SK-N-SH (cell line): ENCODE measurements around the gene CLDN16. TPM values are rescaled to one million over a fixed set of nuclear protein-coding genes. Genes with fewer than 3 reads are reported as not detected.

Experiments used
- CTCF ChIA-PET: fragments of 300-600, 350-600 bp; formaldehyde crosslinking; extraction: SDS; loops from one replicate; lab custom pipeline; 2021; lab: Yijun Ruan, JAX
- POLR2A ChIA-PET: fragments of 350-600 bp; sonication (Branson Sonifier 250); formaldehyde crosslinking; extraction: SDS; loops from one replicate; lab custom pipeline; 2020; ENCODE audit warnings: antibody characterized with exemption, inconsistent platforms; lab: Yijun Ruan, JAX
- DNase-seq: peaks from one replicate; pipeline ENCODE4 v3.0.0; 2012
- H2AFZ ChIP-seq: fragments of 200-600 bp; sonication (generic); 2 replicates; pipeline ENCODE4 v1.8.1; 2016; ENCODE audit warnings: antibody characterized with exemption, mild to moderate bottlenecking, low read depth
- H3F3A ChIP-seq: fragments of 200-600 bp; sonication (generic); replicated peaks from 2 replicates; pipeline ENCODE3; 2016; ENCODE audit warnings: antibody characterized with exemption, mild to moderate bottlenecking; ENCODE audit not compliant: insufficient read depth
- H3K27ac ChIP-seq, 2 experiments: fragments of 200-500 bp in 1 of 2; fragments of 200-600 bp in 1 of 2; sonication (Bioruptor generic) in 1 of 2; sonication (generic), shearing (Covaris generic) in 1 of 2; 2 replicates each; pipeline versions ENCODE4 v1.5.1 to v1.6.1; 2014 to 2016; ENCODE audit warnings: low read depth in 2 of 2, inconsistent platforms in 1 of 2, low read length in 1 of 2, mild to moderate bottlenecking in 1 of 2, mixed read lengths in 1 of 2
- H3K27me3 ChIP-seq: fragments of 200-600 bp; sonication (generic), shearing (Covaris generic); 2 replicates; pipeline ENCODE4 v1.6.1; 2016; ENCODE audit warnings: mixed run types; ENCODE audit not compliant: insufficient read depth
- H3K36me3 ChIP-seq, 2 experiments: fragments of 200-500 bp in 1 of 2; fragments of 200-600 bp in 1 of 2; sonication (Bioruptor generic) in 1 of 2; sonication (generic) in 1 of 2; replicated peaks in 1 of 2; 2 replicates each; pipeline versions ENCODE3 to v1.5.1; 2014 to 2016; ENCODE audit warnings: low read length in 1 of 2, mild to moderate bottlenecking in 1 of 2; ENCODE audit not compliant: insufficient read depth in 2 of 2, control insufficient read depth in 1 of 2
- H3K4me1 ChIP-seq, 2 experiments: fragments of 200-500 bp in 1 of 2; fragments of 200-600 bp in 1 of 2; sonication (Bioruptor generic) in 1 of 2; sonication (generic), shearing (Covaris generic) in 1 of 2; 2 replicates each; pipeline versions ENCODE4 v1.5.1 to v1.6.1; 2014 to 2016; ENCODE audit warnings: low read depth in 1 of 2, low read length in 1 of 2, mixed run types in 1 of 2; ENCODE audit not compliant: insufficient read depth in 2 of 2, control insufficient read depth in 1 of 2
- H3K4me2 ChIP-seq: fragments of 200-600 bp; sonication (generic), shearing (Covaris generic); 2 replicates; pipeline ENCODE4 v1.6.1; 2017; ENCODE audit warnings: mixed run types
- H3K4me3 ChIP-seq, 2 experiments: fragments of 200-500 bp in 1 of 2; fragments of 200-600 bp in 1 of 2; sonication (Bioruptor generic) in 1 of 2; sonication (generic), shearing (Covaris generic) in 1 of 2; 2 replicates each; pipeline versions ENCODE4 v1.5.1 to v1.8.1; 2014 to 2016; ENCODE audit warnings: low read depth in 2 of 2, inconsistent platforms in 1 of 2, low read length in 1 of 2, mild to moderate bottlenecking in 1 of 2, mixed read lengths in 1 of 2, moderate library complexity in 1 of 2
- H3K79me2 ChIP-seq: fragments of 200-600 bp; sonication (generic); 2 replicates; pipeline ENCODE4 v1.8.1; 2017; ENCODE audit warnings: mild to moderate bottlenecking; ENCODE audit not compliant: insufficient read depth
- H3K9ac ChIP-seq: fragments of 200-600 bp; sonication (generic); 2 replicates; pipeline ENCODE4 v1.6.1; 2017; ENCODE audit warnings: mixed run types
- H3K9me2 ChIP-seq: fragments of 200-600 bp; sonication (generic); 2 replicates; pipeline ENCODE4 v1.6.1; 2017; ENCODE audit warnings: mixed run types
- H3K9me3 ChIP-seq: fragments of 200-600 bp; sonication (generic); 2 replicates; pipeline ENCODE4 v1.6.1; 2017; ENCODE audit warnings: mixed run types, mild to moderate bottlenecking, moderate library complexity
- H4K20me1 ChIP-seq: fragments of 200-600 bp; sonication (generic); 2 replicates; pipeline ENCODE4 v1.6.1; 2017; ENCODE audit warnings: mild to moderate bottlenecking, mixed run types; ENCODE audit not compliant: insufficient read depth
- CHD2 ChIP-seq: fragments of 150-350 bp; IDR thresholded peaks from 2 replicates; pipeline ENCODE4 v1.6.1; 2018; ENCODE audit warnings: low read length; ENCODE audit not compliant: partially characterized antibody
- ELF1 ChIP-seq: IDR thresholded peaks from 2 replicates; pipeline ENCODE4 v1.4.0; 2012
- EP300 ChIP-seq, 2 experiments: IDR thresholded peaks; 2 replicates each; pipeline versions ENCODE4 v1.4.0 to v1.6.1; 2012; ENCODE audit warnings: borderline replicate concordance in 1 of 2, low read depth in 1 of 2, low read length in 1 of 2
- FOSL2 ChIP-seq: IDR thresholded peaks from 2 replicates; pipeline ENCODE4 v1.4.0; 2012; ENCODE audit warnings: low read depth, mild to moderate bottlenecking, moderate library complexity, borderline replicate concordance
- GABPA ChIP-seq: IDR thresholded peaks from 2 replicates; pipeline ENCODE4 v1.4.0; 2012; ENCODE audit warnings: low read depth, mild to moderate bottlenecking
- JUND ChIP-seq: IDR thresholded peaks from 2 replicates; pipeline ENCODE4 v1.4.0; 2012
- MEF2A ChIP-seq: IDR thresholded peaks from 2 replicates; pipeline ENCODE4 v1.4.0; 2012; ENCODE audit warnings: low read depth, borderline replicate concordance
- MXI1 ChIP-seq: IDR thresholded peaks from 2 replicates; pipeline ENCODE4 v1.6.1; 2012; ENCODE audit warnings: mild to moderate bottlenecking, low read depth, low read length, improper control_type of control experiment
- NRF1 ChIP-seq: IDR thresholded peaks from 2 replicates; pipeline ENCODE4 v1.6.1; 2012; ENCODE audit warnings: low read depth, mild to moderate bottlenecking, low read length
- PBX3 ChIP-seq: IDR thresholded peaks from 2 replicates; pipeline ENCODE4; 2012
- POLR2AphosphoS5 ChIP-seq: IDR thresholded peaks from 2 replicates; pipeline ENCODE4 v1.6.1; 2012; ENCODE audit warnings: low read depth, low read length
- RFX5 ChIP-seq: IDR thresholded peaks from 2 replicates; pipeline ENCODE4 v1.6.1; 2012; ENCODE audit warnings: mild to moderate bottlenecking, improper control_type of control experiment, low read length
- SIN3A ChIP-seq: IDR thresholded peaks from 2 replicates; pipeline ENCODE4 v1.6.1; 2012; ENCODE audit warnings: low read depth, mild to moderate bottlenecking, low read length, moderate library complexity, borderline replicate concordance
- SMC3 ChIP-seq: IDR thresholded peaks from 2 replicates; pipeline ENCODE4 v1.6.1; 2012; ENCODE audit warnings: low read depth, low read length, improper control_type of control experiment
- TCF12 ChIP-seq: IDR thresholded peaks from 2 replicates; pipeline ENCODE4 v1.4.0; 2012
- YY1 ChIP-seq: IDR thresholded peaks from 2 replicates; pipeline ENCODE4 v1.4.0; 2012; ENCODE audit warnings: low read depth, mild to moderate bottlenecking
- ZBTB33 ChIP-seq: IDR thresholded peaks from 2 replicates; pipeline ENCODE4 v1.4.0; 2012; ENCODE audit warnings: low read depth, borderline replicate concordance
- polyA plus RNA-seq, 3 experiments: library from polyadenylated mRNA; depleted of rRNA; stranded (reverse); fragments of >200 nt; gene quantifications; 2 replicates each; pipeline ENCODE4 v1.2.3, GENCODE V29; 2012
- TF ChIP-seq, protein P1 (sequence below): IDR thresholded peaks from 2 replicates; pipeline ENCODE4 v1.4.0; 2012; ENCODE audit warnings: low read depth
- TF ChIP-seq, protein P2 (sequence below): fragments of 200-600 bp; sonication (generic); IDR thresholded peaks from 2 replicates; pipeline ENCODE4 v1.6.1; 2017; ENCODE audit warnings: antibody characterized with exemption, mild to moderate bottlenecking, moderate library complexity

The CLDN16 gene
- polyA plus RNA-seq, 1 of the 3 experiments (the other 2 are of a cell fraction): 0.02 TPM

DNA sequence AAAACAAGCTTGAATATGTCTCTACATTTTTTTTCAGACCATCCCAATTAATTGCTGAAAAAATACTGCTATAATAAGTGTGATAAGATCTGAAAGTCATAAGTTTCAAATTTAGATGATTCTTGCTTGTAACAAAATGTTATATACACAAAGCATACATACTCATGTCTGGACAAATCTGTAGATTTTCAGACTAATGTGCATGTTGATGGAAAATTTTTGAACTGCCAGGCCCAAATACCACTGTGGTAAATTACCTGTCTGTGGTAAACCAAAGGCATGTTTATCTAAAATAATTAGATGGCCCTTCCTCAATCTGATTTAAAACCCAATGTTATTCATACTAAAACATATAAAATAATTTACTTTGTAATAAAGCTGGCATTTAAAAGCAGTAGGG, 31.7 kb upstream of the CLDN16 start:
- ChIA-PET CTCF (interaction anchor here (1.4 kb wide), 1 partner anchor 34 kb away, joined by 4 read pairs; the partner anchor contains the start of gene CLDN1), POLR2A (no interaction called here)
- H3K9ac ChIP-seq: no peak overlapping the region
- no peak for TF ChIP-seq CHD2
- TF ChIP-seq ZBTB33: no peak
- TF ChIP-seq GABPA: no peak
- TF ChIP-seq MEF2A: no peak
- TF ChIP-seq SIN3A: no peak
- no peak for TF ChIP-seq NRF1
- TF ChIP-seq MXI1: no peak
- TF ChIP-seq, protein P1, sequence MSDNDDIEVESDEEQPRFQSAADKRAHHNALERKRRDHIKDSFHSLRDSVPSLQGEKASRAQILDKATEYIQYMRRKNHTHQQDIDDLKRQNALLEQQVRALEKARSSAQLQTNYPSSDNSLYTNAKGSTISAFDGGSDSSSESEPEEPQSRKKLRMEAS: no peak
- no peak for TF ChIP-seq YY1
- TF ChIP-seq TCF12: no peak
- no peak for TF ChIP-seq RFX5
- no peak for TF ChIP-seq POLR2AphosphoS5
- TF ChIP-seq FOSL2: no peak
- TF ChIP-seq PBX3: no peak
- TF ChIP-seq JUND: no peak
- TF ChIP-seq, protein P2, sequence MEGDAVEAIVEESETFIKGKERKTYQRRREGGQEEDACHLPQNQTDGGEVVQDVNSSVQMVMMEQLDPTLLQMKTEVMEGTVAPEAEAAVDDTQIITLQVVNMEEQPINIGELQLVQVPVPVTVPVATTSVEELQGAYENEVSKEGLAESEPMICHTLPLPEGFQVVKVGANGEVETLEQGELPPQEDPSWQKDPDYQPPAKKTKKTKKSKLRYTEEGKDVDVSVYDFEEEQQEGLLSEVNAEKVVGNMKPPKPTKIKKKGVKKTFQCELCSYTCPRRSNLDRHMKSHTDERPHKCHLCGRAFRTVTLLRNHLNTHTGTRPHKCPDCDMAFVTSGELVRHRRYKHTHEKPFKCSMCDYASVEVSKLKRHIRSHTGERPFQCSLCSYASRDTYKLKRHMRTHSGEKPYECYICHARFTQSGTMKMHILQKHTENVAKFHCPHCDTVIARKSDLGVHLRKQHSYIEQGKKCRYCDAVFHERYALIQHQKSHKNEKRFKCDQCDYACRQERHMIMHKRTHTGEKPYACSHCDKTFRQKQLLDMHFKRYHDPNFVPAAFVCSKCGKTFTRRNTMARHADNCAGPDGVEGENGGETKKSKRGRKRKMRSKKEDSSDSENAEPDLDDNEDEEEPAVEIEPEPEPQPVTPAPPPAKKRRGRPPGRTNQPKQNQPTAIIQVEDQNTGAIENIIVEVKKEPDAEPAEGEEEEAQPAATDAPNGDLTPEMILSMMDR: no peak
- no peak for TF ChIP-seq ELF1
- no peak for TF ChIP-seq SMC3
- TF ChIP-seq EP300 (IDR thresholded peaks at IDR 0.05; ENCODE audit: borderline replicate concordance in 1 of 2, low read depth in 1 of 2, low read length in 1 of 2): no peak
- no peaks in the 10 kb centered on the region for H3K9me2 ChIP-seq
- H3K36me3 ChIP-seq: no peaks in the 10 kb centered on the region
- no peak overlapping the region for H3K4me2 ChIP-seq
- H3K4me1 ChIP-seq: no peaks in the 10 kb centered on the region
- H3F3A ChIP-seq: no peaks in the 10 kb centered on the region
- no peaks in the 10 kb centered on the region for H3K79me2 ChIP-seq
- H4K20me1 ChIP-seq: no peaks in the 10 kb centered on the region
- H3K27me3 ChIP-seq: 0 out of 2 replicates have a peak, but pooled peaks cover under 1% of the 10 kb centered on the region
- H3K9me3 ChIP-seq: no peaks in the 10 kb centered on the region; the same call in 1 of the 2 replicates
- no peak overlapping the region for H2AFZ ChIP-seq
- DNase-seq: no peak
- H3K4me3 ChIP-seq: no peak overlapping the region
- no peak overlapping the region for H3K27ac ChIP-seq
